H9 (cell line): ENCODE measurements around the gene USP46. TPM values are rescaled to one million over a fixed set of nuclear protein-coding genes. Genes with fewer than 3 reads are reported as not detected.
A peak's percentile ranks its signal among the peaks of the same experiment; 100 is the strongest.

Source experiments
- DNase-seq: peaks from one replicate; pipeline ENCODE4 v3.0.0-alpha.2; 2017
- H2AFZ ChIP-seq: one replicate; pipeline ENCODE4 v1.6.1; 2013; ENCODE audit warnings: mild to moderate bottlenecking, low read length, control low read depth, moderate library complexity
- H2AK5ac ChIP-seq: 2 replicates; pipeline ENCODE4 v1.6.1; 2013; ENCODE audit warnings: low read length, control low read depth, mixed read lengths; ENCODE audit not compliant: insufficient read length
- H2BK120ac ChIP-seq: one replicate; pipeline ENCODE4 v1.6.1; 2013; ENCODE audit warnings: low read depth, mild to moderate bottlenecking, low read length, control low read depth, inconsistent platforms; ENCODE audit not compliant: poor library complexity, severe bottlenecking
- H2BK12ac ChIP-seq: 2 replicates; pipeline ENCODE4 v1.6.1; 2013; ENCODE audit warnings: low read length, control low read depth, mixed read lengths, low read depth; ENCODE audit not compliant: insufficient read length
- H2BK15ac ChIP-seq: 2 replicates; pipeline ENCODE4 v1.6.1; 2013; ENCODE audit warnings: low read depth, low read length, control low read depth
- H2BK20ac ChIP-seq: one replicate; pipeline ENCODE4 v1.6.1; 2013; ENCODE audit warnings: low read depth, mild to moderate bottlenecking, low read length, control low read depth, inconsistent platforms; ENCODE audit not compliant: poor library complexity, severe bottlenecking
- H2BK5ac ChIP-seq: 2 replicates; pipeline ENCODE4 v1.6.1; 2013; ENCODE audit warnings: low read length, control low read depth, mixed read lengths; ENCODE audit not compliant: insufficient read length
- H3K14ac ChIP-seq: 2 replicates; pipeline ENCODE4 v1.6.1; 2013; ENCODE audit warnings: low read length, control low read depth; ENCODE audit not compliant: insufficient read depth
- H3K18ac ChIP-seq: 2 replicates; pipeline ENCODE4 v1.6.1; 2013; ENCODE audit warnings: low read depth, mild to moderate bottlenecking, mixed read lengths, low read length, control low read depth; ENCODE audit not compliant: insufficient read length
- H3K23ac ChIP-seq: 2 replicates; pipeline ENCODE4 v1.6.1; 2013; ENCODE audit warnings: low read length, control low read depth, mixed read lengths, low read depth; ENCODE audit not compliant: insufficient read length
- H3K23me2 ChIP-seq: 2 replicates; pipeline ENCODE4 v1.6.1; 2013; ENCODE audit warnings: low read depth, mild to moderate bottlenecking, mixed read lengths, low read length, control low read depth; ENCODE audit not compliant: insufficient read length, poor library complexity, severe bottlenecking
- H3K27ac ChIP-seq: 2 replicates; pipeline ENCODE4 v1.5.1; 2013; ENCODE audit warnings: low read length, control low read depth, mixed read lengths, low read depth; ENCODE audit not compliant: insufficient read length
- H3K27me3 ChIP-seq: 2 replicates; pipeline ENCODE4 v1.6.1; 2013; ENCODE audit warnings: low read length, control low read depth, inconsistent platforms; ENCODE audit not compliant: insufficient read depth
- H3K4ac ChIP-seq: 2 replicates; pipeline ENCODE4 v1.6.1; 2013; ENCODE audit warnings: low read depth, mild to moderate bottlenecking, control low read depth, inconsistent platforms, low read length, moderate library complexity
- H3K4me1 ChIP-seq: 2 replicates; pipeline ENCODE4 v1.6.1; 2013; ENCODE audit warnings: low read length, control low read depth, inconsistent platforms; ENCODE audit not compliant: insufficient read depth
- H3K4me2 ChIP-seq: 2 replicates; pipeline ENCODE4 v1.6.1; 2013; ENCODE audit warnings: low read length, control low read depth, mixed read lengths; ENCODE audit not compliant: insufficient read length, insufficient read depth
- H3K56ac ChIP-seq: 2 replicates; pipeline ENCODE4 v1.6.1; 2013; ENCODE audit warnings: low read depth, mild to moderate bottlenecking, mixed read lengths, low read length, control low read depth; ENCODE audit not compliant: insufficient read length
- H3K79me1 ChIP-seq: 2 replicates; pipeline ENCODE4 v1.6.1; 2013; ENCODE audit warnings: low read depth, mild to moderate bottlenecking, moderate library complexity, low read length, control low read depth, inconsistent platforms; ENCODE audit not compliant: insufficient read depth, poor library complexity, severe bottlenecking
- H3K79me2 ChIP-seq: 2 replicates; pipeline ENCODE4 v1.6.1; 2013; ENCODE audit warnings: low read length, control low read depth, inconsistent platforms; ENCODE audit not compliant: insufficient read depth
- H3K9ac ChIP-seq: 2 replicates; pipeline ENCODE4 v1.6.1; 2013; ENCODE audit warnings: low read length, control low read depth, mixed read lengths; ENCODE audit not compliant: insufficient read length; ENCODE audit errors: extremely low read depth
- H3K9me3 ChIP-seq: one replicate; pipeline ENCODE4 v1.6.1; 2013; ENCODE audit warnings: low read depth, low read length, inconsistent platforms; ENCODE audit not compliant: control insufficient read depth
- H3T11ph ChIP-seq: one replicate; pipeline ENCODE4 v1.6.1; 2013; ENCODE audit warnings: mild to moderate bottlenecking, low read length, control low read depth, inconsistent platforms
- H4K20me1 ChIP-seq: one replicate; pipeline ENCODE4 v1.6.1; 2013; ENCODE audit not compliant: control insufficient read depth, insufficient read length, insufficient read depth
- H4K5ac ChIP-seq: 2 replicates; pipeline ENCODE4 v1.6.1; 2013; ENCODE audit warnings: low read depth, mild to moderate bottlenecking, mixed read lengths, low read length, control low read depth; ENCODE audit not compliant: insufficient read length
- H4K8ac ChIP-seq: replicated peaks from 2 replicates; pipeline ENCODE4 v1.6.1; 2013; ENCODE audit warnings: low read length, control low read depth, mixed read lengths, low read depth; ENCODE audit not compliant: insufficient read length
- H4K91ac ChIP-seq: 2 replicates; pipeline ENCODE4 v1.6.1; 2013; ENCODE audit warnings: low read depth, mild to moderate bottlenecking, moderate library complexity, mixed read lengths, low read length, control low read depth; ENCODE audit not compliant: insufficient read length
- H3K27ac Mint-ChIP-seq, 3 experiments: 2 replicates in 2 of 3; 3 replicates in 1 of 3; pipeline ENCODE4 v1.8.0; 2020 to 2021; ENCODE audit warnings: mixed read lengths in 3 of 3, mild to moderate bottlenecking in 1 of 3, moderate library complexity in 1 of 3
- H3K27me3 Mint-ChIP-seq: 2 replicates; pipeline ENCODE4 v1.8.0; 2021; ENCODE audit warnings: low read depth, mild to moderate bottlenecking, moderate library complexity, mixed read lengths
- H3K36me3 Mint-ChIP-seq, 3 experiments: 2 replicates in 2 of 3; 3 replicates in 1 of 3; pipeline ENCODE4 v1.8.0; 2020 to 2021; ENCODE audit warnings: low read depth in 3 of 3, mixed read lengths in 3 of 3; ENCODE audit not compliant: insufficient read depth in 1 of 3
- H3K4me1 Mint-ChIP-seq, 2 experiments: 2 replicates each; pipeline ENCODE4 v1.8.0; 2020; ENCODE audit warnings: mixed read lengths in 2 of 2
- H3K4me3 Mint-ChIP-seq, 2 experiments: 2 replicates in 1 of 2; 3 replicates in 1 of 2; pipeline ENCODE4 v1.8.0; 2020 to 2021; ENCODE audit warnings: mild to moderate bottlenecking in 2 of 2, mixed read lengths in 2 of 2, moderate library complexity in 1 of 2
- H3K9me3 Mint-ChIP-seq, 2 experiments: 2 replicates in 1 of 2; 3 replicates in 1 of 2; pipeline ENCODE4 v1.8.0; 2020; ENCODE audit warnings: mild to moderate bottlenecking in 2 of 2, mixed read lengths in 2 of 2, moderate library complexity in 1 of 2
- CTCF ChIP-seq: fragments of 200-600 bp; sonication (generic); conservative IDR thresholded peaks from 3 replicates; pipeline ENCODE4 v1.8.0; 2021; ENCODE audit warnings: antibody characterized with exemption, mild to moderate bottlenecking
- WGBS: extraction: QIAGEN DNeasy Blood & Tissue Kit; methylation state at CpG from one replicate; pipeline ENCODE4 v1.1.7; 2013; ENCODE audit warnings: missing lambda C conversion rate, low lambda C conversion rate, mixed read lengths; ENCODE audit not compliant: insufficient read length; ENCODE audit errors: extremely low coverage; 5-methylcytosine and 5-hydroxymethylcytosine counted together
- total RNA-seq: library from RNA; stranded (reverse); gene quantifications from 2 replicates; pipeline ENCODE4 v1.2.1, GENCODE V29; 2021

USP46 gene
- total RNA-seq, 1 experiment from 2014 or later = 59.8 TPM

- no peak overlapping the region for H4K91ac ChIP-seq
- Mint-ChIP-seq H3K9me3 (peaks cover 0 to 4% of the 10 kb centered on the region in 2 experiments; a peak in 3 of 5 replicates), H3K4me1 (peaks cover 15 to 22% of the 10 kb centered on the region in 2 experiments), H3K4me3 (no peak overlapping the region), H3K27ac (peak overlapping the region in 1 of 3 experiments; percentile 6; a peak in 1 of 7 replicates), H3K27me3 (no peaks in the 10 kb centered on the region), H3K36me3 (peaks cover 9 to 20% (median 16%) of the 10 kb centered on the region in 3 experiments; a peak in 6 of 7 replicates)
- no peak overlapping the region for H3T11ph ChIP-seq
- no peak overlapping the region for H2AFZ ChIP-seq
- H2BK20ac ChIP-seq = no peak overlapping the region
- H2AK5ac ChIP-seq = no peak overlapping the region
- H2BK15ac ChIP-seq = no peak overlapping the region
- peaks cover 6% of the 10 kb centered on the region for H3K79me1 ChIP-seq
- H2BK12ac ChIP-seq = no peak overlapping the region
- no peak overlapping the region for H3K23ac ChIP-seq
- H3K27me3 ChIP-seq = no peaks in the 10 kb centered on the region
- TF ChIP-seq CTCF = no peak
- no peak overlapping the region for H3K9ac ChIP-seq
- no peak overlapping the region for H4K8ac ChIP-seq
- H3K18ac ChIP-seq = no peak overlapping the region
- no CpG with 5 or more reads among the region's 2 CpGs for WGBS
- H3K14ac ChIP-seq = no peak overlapping the region
- H3K4me2 ChIP-seq = no peak overlapping the region
- DNase-seq = no peak
- H3K79me2 ChIP-seq = peaks cover 29% of the 10 kb centered on the region; the same call in 1 of the 2 replicates
- H3K27ac ChIP-seq = no peak overlapping the region
- no peaks in the 10 kb centered on the region for H4K20me1 ChIP-seq
- H3K56ac ChIP-seq = no peak overlapping the region
- no peak overlapping the region for H2BK120ac ChIP-seq
- H3K4ac ChIP-seq = no peak overlapping the region
- no peak overlapping the region for H2BK5ac ChIP-seq
- no peak overlapping the region for H4K5ac ChIP-seq
- H3K4me1 ChIP-seq = no peaks in the 10 kb centered on the region; the same call in 1 of the 2 replicates
- H3K9me3 ChIP-seq = no peaks in the 10 kb centered on the region
- H3K23me2 ChIP-seq = no peaks in the 10 kb centered on the region
These were observed 22.0 kb downstream of the USP46 start for GRCh38 chr4:52637116-52637515.
